GM21723 (cell line): ENCODE data around the gene RXFP4.
A peak's percentile ranks its signal among the peaks of the same experiment; 100 is the strongest.
"Not testable (repeated sequence)": the region's sequence is repeated elsewhere in the genome, so short reads cannot be mapped to it uniquely, and the experiment has no call there.

Source experiments
- ATAC-seq: cut with Tn5 transposase; IDR thresholded peaks from one replicate; pipeline ENCODE4 v1.9.1; 2021; ENCODE audit warnings: mild to moderate bottlenecking, moderate library complexity; ENCODE audit not compliant: unreplicated experiment

RXFP4 gene

DNA sequence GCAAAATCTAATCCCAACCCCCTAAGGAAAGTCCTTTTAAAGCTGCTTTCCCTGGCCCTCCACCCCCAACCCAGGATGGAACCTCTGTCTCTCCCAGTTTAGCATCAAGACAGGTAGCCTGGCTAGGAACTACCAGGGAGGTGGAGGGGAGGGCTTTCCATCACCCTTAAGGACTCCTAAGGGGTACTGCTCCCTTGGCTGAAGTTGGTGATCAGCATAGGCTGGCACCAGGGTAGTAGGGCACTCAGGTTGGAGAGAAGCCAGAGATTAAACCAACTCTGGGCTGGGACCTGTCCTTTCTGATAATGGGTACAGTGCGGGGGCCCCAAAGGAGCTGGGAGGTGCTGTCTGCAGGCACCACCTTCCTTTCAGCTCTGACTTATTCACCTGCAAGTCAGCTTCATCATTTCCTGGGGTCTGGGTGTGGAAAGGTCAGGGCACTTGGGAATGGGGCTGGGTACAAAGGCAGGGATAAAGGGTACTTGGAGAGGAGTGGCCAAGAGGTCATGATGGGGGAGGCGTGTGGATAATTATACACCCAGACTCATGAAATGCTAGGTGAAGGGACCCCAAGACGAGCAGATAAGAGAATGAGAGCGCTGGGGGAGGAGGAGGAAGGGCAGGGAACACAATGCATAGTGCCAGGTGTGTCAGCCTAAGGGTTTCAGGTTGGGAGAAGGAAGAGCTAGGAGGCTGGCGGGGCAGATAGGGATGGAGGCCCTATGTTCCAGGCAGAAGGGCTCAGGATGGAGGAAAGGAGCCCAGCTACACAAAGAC is 35.7 kb downstream of the RXFP4 start:
- ATAC-seq, result no peak

DNA sequence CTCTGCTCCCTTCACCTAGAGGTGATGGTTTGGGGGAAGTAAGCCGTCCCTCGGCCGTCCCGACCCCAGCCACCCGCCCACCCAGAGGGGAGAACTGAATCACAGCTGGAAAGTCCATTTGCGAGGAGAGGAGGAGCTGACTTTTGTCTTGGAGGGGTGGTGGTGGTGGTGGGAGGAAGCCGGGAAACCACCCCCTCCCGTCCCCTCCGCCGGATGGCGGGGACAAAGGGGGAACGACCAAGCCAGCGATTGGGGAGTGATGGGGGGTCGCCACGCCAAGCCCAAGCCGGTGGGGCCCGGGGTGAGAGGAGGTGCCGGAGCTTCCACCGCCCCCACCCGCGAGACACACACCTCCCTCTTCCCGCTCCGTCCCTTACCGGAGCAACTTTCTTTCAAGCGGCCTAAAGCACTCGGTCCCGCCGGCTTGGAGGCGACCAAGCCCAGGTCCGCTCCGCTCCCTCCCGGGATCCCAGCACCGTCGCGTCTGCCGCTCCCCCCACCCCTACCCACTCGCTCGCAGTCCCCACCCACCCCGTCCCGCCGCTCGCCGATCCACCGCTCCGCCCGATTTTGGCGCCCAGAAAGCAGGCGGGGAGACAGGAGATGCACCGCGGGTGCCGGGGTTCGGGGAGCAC is 36.4 kb downstream of the RXFP4 start:
- ATAC-seq, result no peak

DNA sequence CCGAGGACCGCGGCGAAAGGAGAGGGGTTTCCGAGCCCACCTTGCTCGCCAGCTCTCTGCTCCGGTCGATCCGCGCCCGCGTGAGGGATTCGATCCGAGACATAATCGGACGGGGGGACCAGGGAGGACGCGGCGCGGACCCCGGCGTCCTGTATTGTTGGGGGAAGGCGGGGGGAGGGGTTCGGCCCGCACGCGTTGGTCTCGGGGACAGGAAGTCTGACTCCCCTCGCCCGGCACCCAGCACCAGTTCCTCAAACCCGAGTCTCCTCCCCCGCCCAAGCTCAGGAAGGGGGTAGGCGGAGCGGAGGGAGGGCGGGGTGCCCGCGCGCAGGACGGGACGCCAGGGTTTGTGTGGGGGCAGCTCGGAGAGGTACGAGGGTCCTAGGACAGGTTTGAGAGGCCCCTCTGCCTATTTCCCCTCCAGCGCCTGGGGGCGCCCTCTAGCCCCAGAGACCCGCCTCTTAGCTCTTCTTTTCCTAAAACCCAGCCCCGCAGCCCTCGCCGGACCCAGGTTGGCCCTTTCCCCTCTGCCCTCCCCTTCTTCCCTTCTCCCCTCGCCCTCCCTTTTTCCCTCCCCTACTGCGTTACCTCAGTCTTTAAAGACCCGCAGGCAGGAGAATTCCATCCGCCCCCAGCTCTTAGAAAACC is 37.0 kb downstream of the RXFP4 start, which contains the start of gene ARHGEF2:
TSS of gene ARHGEF2 (minus strand) at position 223 of the 648 bp plus-strand sequence. CDS start at position 103, 120 bp downstream.
- ATAC-seq, result peak; percentile 53

DNA sequence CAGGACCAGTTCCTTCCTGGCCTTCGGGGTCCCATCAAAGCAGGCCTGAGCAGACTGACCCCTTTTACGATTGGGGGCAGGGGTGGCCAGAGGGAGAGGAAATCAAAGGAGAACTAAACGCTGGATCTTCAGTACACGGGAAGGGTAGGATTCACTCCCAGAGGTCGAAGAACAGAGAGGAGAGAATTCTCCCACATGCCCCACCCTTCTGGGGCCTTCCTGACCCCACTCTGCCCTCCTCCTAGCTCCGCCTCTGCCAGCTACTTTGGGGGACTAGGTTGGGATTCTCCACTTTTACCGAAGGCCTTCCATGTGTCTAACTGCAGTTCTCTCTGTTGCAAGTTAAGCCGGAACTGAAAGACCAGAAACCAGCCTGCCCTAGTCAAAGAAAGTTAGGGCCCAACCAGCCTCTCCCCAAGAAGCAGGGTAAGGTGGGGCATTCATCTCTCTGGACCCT is 37.6 kb downstream of the RXFP4 start:
- ATAC-seq, result no peak

DNA sequence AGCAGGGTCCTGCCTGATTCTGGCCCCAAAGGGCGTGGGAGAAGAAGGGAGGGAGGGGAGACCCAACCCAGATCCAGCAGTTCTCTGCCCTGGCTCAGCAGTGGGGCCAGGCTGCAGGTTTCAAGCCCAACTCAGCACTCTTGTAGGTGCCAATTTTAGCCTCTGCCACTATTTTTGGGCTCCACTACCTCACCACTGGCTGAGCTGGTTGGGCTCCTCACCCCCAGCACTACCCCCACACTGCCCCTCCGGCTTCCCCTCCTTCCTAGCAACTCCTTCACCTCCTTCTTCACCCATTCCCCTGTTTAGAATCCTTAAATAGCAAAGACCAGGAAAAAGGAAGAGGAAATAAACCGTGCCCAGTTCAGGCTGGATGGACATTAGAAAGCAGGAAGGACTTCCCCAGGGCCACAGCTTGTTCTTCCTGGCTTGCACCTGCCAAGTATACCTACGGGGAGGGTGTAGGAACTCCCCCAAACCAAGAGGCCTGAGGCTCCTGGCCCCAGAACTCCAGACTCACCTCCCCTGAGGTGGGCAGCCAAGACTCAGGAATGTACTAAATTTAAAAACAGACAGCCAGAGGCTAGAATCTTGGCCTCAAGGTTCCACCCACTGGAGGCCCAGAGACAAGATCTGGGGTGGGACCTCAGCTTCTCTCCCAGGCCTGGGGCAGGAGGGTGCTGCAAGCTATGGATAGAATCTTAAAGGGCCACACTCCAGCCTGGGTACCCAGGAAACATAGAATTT is 38.3 kb downstream of the RXFP4 start:
- ATAC-seq, result no peak

DNA sequence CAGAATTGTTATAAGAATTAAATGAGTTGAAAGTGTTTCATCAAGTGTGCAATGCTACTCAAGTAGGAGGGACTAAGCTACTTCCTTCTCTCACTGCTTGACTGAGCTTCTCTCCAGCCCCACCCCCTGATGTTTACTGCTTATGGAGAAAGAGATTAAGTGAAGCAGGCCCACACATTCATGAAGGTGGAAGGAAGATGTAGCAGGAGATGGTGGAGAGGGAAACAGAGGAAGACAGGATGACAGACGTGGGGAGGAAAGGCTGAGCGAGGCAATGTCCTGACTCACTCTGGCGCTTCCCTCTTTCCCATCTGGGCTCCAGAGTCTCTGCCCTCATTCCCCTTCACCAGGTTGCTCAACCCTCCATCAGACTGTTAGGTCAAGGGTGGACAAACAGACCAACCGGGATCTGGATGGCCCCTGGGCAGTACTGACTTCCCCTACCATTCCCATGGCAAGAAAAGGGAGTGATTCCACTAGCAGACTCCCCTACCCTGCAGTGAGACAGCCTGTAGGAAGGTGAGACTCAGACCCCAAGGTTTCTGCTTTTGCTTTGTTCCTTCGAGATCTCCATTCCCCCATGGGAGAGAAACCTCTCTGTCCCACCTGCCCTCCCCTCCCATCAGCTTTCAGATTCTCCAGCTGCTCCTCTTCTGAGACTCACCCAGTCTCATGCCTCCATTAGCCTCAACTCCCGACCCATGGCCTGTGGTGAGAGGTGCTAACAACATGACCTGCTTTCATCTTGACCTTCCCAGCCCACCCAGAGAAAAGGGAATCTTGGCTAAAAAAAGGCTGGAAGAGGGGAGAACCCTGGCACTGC is 40.0 kb downstream of the RXFP4 start:
- no peak for ATAC-seq

DNA sequence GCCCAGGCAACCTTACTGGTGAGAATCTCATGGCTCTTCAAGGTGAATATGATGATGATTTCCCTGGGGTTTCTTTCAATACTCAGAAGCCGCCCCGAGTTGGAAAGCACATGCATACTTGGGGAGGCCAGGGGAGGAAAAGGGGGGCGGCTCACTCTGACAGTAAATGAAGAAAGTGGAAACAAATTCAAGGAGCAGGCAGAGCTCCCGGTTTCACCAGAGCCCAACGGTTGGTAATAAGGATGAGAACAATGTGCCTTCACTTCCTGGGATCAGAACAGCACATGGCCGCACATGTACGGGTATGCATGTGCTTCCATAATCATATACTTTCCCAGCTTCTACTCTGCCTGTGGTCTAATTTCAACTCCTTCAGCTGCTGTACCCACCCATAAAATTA is 40.7 kb downstream of the RXFP4 start:
- ATAC-seq, result no peak

DNA sequence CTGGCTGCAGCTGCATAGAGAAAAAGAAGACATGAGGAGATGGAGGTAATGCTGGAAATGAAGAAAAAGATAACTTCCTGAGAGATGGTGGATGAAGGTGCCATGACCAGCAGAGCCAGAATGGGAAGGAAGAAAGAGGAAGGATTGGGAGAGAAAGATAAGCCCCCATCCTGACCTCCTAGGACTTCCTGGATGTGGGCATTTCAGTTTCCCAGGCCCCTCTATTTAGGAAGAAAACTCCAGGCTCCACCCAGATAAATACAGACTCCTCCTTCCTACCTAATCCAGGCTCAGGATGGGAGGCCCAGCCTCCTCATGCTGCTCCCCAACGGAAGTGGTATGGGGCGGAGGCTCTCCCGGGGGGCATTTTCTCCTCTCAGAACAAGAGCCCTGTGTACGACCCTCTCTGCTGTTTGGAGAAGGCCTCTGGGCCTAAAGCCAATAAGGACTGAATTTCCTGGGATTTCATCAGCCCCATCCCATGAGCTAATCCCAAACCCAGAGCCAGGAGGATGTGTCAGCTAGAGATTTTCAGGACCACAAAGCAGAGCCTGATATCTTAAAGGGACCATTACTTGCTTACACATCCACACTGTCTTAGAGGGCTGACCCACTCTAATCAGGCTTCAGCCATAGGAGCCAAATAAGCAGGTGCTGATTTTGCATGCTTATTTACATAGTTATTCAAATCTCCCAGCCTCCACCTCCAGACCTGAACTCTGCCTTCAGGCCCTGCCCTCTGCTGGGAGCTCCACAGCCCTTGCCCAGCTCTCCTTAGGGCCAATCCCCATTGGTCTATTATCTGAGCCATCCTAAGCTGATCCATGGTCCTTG is 42.0 kb downstream of the RXFP4 start:
- ATAC-seq, result no peak

DNA sequence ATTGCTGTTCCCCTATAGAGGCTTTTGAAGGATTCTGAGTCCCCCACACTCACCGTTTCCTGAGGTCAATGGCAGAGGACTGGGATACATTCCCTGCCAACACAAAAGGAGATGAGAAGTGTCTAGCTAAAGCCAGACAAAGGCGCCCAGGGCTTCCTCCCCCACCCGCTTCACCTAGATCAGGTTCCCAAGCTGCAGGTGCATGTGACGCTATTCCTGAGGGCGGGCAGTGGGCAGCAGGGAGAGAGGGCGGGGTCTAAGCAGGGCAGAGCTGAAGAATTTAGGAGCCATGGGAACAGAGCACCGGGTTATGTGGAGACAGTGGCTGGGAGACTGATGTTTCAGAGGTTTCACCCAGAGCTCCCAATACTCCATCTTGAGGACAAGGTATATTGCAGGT is 42.9 kb downstream of the RXFP4 start:
- ATAC-seq, result no peak

DNA sequence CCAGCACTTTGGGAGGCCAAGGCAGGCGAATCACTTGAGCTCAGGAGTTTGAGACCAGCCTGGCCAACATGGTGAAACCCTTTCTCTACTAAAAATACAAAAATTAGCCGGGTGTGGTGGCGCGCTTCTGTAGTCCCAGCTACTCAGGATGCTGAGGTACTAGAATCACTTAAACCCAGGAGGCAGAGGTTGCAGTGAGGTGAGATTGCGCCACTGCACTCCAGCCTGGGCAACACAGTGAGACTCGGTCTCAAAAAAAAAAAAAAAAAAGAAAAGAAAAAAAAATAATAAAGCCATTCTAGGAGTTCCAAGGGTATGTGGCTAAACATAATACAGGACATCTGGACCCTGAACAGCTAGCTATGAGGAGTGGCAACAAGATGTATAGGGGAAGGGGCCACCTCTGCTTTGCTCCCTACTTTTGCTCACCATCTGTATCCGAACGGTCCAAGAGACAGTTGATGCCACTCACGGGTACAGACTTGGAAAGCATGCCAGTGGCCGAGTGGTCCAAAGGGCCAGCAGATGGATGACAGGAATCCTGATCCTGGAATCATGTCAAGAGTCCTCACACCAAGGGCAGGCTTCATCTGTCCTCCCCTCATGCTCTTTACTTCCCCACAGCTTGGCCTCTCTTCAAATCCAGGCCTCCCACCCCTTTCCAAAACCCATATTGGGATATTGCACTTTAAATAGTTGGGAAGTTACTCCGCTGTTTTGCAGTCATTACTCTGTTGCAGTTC is 43.6 kb downstream of the RXFP4 start:
- ATAC-seq, result not testable (repeated sequence)

DNA sequence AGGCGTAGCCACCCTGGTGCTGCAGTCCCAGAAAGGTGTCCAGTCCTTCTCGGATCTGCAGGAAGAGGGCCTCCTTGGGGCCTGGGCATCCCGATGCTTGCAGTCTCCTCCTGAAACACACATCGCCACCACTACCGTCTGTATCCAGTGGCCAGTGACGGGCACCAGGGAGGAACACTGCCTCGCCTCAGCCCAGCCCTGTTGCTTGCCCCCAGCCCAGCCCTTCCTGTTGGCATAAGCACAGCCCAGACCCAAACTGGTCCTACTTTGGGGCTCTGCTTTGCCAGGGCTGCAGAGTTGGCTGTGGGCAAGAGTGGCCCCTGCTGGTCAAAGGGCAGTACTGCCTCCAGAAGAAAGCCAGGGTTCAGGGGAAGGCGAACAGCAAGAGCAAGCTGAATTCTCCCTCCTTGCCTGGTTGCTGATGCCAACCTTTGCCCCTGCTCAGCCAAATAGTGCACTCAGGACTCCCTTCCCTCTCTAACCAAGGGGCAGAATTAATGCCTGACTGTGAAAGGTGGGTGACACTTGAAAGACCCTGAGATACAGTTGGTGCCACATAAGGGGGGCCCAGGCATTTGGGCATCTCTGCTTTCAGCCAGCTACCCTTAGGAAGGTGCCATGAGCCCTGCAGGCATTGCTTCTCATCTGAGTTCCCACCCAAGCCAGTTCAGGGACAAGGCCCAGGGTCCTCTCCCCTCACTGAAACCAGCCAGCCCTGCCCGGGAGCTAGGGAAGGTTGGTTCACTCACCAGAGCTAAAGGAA is 48.0 kb downstream of the RXFP4 start:
- ATAC-seq, result no peak

DNA sequence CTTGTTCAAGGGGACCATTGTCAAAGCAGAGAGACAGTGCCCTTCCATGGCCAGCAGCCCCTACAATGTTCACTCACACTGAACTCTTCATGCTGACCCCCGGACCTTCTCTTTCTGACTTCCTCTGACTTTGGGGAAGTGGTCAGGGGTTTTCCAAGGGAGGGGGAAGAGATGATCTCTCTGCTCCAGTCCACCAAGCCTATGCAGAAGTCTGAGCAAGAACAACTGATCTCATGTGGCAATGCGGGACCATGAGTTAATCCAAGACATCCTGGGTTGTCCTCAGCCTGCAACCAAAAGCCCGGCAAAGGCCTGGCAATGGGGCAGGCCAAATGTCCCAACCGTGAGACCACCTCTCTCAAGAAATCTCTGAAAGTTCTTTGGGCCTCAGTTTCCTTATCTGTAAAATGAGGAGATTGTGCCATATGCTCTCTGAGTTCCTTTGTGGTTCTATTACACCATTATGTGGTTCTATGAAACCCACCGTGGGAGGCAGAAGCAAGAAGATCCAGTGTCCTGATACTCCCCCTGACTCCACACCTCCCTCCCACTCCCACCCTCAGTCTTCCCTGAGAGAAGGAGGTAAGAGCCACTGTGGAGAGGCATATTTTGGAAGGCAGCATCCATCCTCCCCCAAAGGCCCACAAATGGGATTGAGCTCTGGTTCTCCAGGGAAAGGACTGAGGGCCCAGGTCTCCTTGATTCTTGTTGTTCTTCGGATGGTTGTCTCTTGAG is 48.7 kb downstream of the RXFP4 start:
- no peak for ATAC-seq
